Activated CD8-positive, alpha-beta T cell treated with anti-CD3 and anti-CD28 coated beads, Interleukin-2, amount 10 ng/mL, durations not matched to agents 7 days and 5 days (primary cell): ENCODE measurements around the gene ABHD14A. TPM values are rescaled to one million over a fixed set of nuclear protein-coding genes. Genes with fewer than 3 reads are reported as not detected.
"Not testable (repeated sequence)": the region's sequence is repeated elsewhere in the genome, so short reads cannot be mapped to it uniquely, and the experiment has no call there.

Source experiments
- ATAC-seq: fragments of 150-1000 bp; cut with Tn5 transposase; one replicate; pipeline ENCODE4 v1.10.0; 2021; ENCODE audit warnings: moderate library complexity
- CTCF ChIA-PET: fragments of 350-600 bp; sonication (Branson Sonifier 250); formaldehyde crosslinking; loops from one replicate; lab custom pipeline; 2021; ENCODE audit warnings: antibody characterized with exemption; lab: Charles Lee
- POLR2A ChIA-PET: fragments of 350-600 bp; sonication (Branson Sonifier 250); formaldehyde crosslinking; loops from one replicate; lab custom pipeline; 2021; ENCODE audit warnings: antibody characterized with exemption; lab: Charles Lee
- DNase-seq: peaks from one replicate; pipeline ENCODE4 v3.0.0-alpha.2; 2020
- H3K27ac Mint-ChIP-seq: one replicate; pipeline ENCODE4 v1.8.0; 2021; ENCODE audit warnings: mild to moderate bottlenecking, mixed read lengths
- H3K27me3 Mint-ChIP-seq: one replicate; pipeline ENCODE4 v1.8.0; 2021; ENCODE audit warnings: low read depth, mixed read lengths
- H3K36me3 Mint-ChIP-seq: one replicate; pipeline ENCODE4 v1.8.0; 2021; ENCODE audit warnings: low read depth, mixed read lengths
- H3K4me1 Mint-ChIP-seq: one replicate; pipeline ENCODE4 v1.8.0; 2021; ENCODE audit warnings: low read depth, mixed read lengths
- H3K4me3 Mint-ChIP-seq: one replicate; pipeline ENCODE4 v1.8.0; 2021; ENCODE audit warnings: mild to moderate bottlenecking, mixed read lengths
- H3K9me3 Mint-ChIP-seq: one replicate; pipeline ENCODE4 v1.8.0; 2022; ENCODE audit warnings: mixed read lengths; ENCODE audit not compliant: insufficient read depth
- total RNA-seq, 2 experiments: library from RNA; stranded (reverse); gene quantifications; one replicate each; pipeline ENCODE4 v1.2.3, GENCODE V29; 2021

The ABHD14A gene
- total RNA-seq = 10 to 100 TPM; 10.5 to 11.7 TPM

DNA sequence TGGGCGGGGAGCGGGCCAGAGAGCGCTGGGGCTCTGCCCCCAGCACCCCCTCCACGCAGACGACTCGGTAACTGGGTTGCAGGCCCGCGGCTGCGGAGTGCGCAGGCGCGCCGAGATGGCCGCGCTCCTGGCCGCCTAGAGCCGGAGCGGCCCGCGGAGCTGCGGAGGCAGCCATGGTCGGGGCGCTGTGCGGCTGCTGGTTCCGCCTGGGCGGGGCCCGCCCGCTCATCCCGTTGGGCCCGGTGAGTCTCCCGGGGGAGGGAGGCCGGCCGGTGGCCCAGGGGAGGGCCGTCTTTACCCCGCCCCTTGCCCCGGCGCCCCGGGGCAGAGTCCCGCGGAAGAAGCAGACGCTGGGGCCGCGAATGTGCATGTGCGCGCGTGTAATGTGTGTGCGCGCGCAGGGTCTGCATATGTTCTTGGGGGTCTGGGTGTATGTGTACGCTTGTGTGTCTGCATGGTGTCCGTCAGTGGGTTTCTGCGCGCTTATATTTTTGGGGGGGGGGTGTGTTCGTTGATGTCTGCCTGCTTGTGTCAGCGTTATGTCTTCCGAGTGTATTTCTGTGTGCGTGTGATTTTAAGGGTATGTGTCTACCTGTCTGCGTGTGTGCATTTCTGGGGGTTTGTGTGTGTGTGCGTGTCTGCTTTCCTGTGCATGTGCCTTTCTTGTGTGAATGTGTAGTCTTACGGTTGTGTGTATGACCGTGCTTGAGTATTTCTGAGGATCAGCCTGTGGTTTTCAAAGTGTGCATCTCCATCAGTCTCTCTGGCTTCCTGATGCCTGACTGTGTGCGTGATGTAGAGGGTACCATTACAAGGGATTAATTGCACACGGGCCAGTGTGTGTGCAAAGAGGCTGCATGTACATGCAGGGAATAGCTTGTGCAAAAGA, at the start of gene ABHD14A:
Gene ABHD14A (plus strand): TSS at position 102 of the 889 bp plus-strand sequence. CDS start 72 bp downstream, at position 174.
- Mint-ChIP-seq H3K27me3 (no peaks in the 10 kb centered on the region), H3K9me3 (no peaks in the 10 kb centered on the region), H3K4me1 (peaks cover 50% of the 10 kb centered on the region), H3K4me3 (peak within 1 kb of the TSS; percentile 98), H3K27ac (peak within 1 kb of the TSS; percentile 93), H3K36me3 (no peaks in the 10 kb centered on the region)
- POLR2A ChIA-PET = interaction anchor here (0.7 to 3.0 kb wide), 5 partner anchors 8 to 34 kb away, joined by 3 to 19 read pairs (median 4); partner anchors contain the start of gene ACY1
- peak; percentile 73 for DNase-seq
- CTCF ChIA-PET = interaction anchor here (0.7 to 3.4 kb wide), 7 partner anchors 8 to 32 kb away, joined by 3 to 57 read pairs (median 11); partner anchors contain the start of genes ACY1, PARP3, RPL29 and RRP9
- peak; percentile 81 for ATAC-seq

DNA sequence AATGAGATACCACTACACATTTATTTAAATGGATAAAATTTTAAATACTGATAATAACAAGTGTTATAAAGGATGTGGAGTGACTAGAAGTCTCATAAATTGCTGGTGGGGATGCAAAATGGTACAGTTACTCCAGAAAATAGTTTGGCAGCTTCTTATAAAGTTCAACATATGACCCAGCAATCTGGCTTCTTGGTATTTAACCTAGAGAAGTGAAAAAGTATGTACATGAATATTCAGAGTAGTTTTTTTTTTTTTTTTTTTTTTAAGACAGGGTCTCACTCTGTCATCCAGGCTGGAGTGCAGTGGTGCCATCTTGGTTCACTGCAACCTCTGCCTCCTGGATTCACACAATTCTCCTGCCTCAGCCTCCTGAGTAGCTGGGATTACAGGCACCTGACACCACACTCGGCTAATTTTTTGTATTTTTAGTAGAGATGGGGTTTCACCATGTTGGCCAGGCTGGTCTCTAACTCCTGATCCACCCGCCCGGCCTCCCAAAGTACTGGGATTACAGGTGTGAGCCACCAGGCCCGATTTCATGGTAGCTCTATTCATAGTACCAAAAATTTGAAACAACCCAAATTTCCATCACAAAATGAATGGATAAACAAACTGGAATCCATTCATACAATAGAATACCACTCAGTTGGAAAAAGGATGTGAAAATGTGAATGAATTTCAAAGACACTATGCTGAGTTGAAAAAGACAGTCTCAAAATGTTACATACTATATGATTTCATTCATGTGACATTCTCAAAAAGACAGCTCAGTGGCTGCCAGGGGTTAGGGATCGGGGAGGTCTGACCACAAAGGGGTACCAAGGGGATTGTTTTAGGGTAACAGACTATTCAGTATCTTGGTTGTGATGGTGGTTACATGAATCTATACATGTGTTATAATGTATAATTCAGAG, 47.5 kb upstream of the ABHD14A start:
- ChIA-PET CTCF (interaction anchor here (1.0 kb wide), 1 partner anchor 14 kb away, joined by 3 read pairs; the partner anchor contains the start of gene RRP9), POLR2A (no interaction called here)
- DNase-seq (no peak), ATAC-seq (no peak)
- Mint-ChIP-seq H3K36me3 (peaks cover 4% of the 10 kb centered on the region), H3K27ac (no peak overlapping the region), H3K4me3 (no peak overlapping the region), H3K4me1 (no peaks in the 10 kb centered on the region), H3K9me3 (no peaks in the 10 kb centered on the region), H3K27me3 (no peaks in the 10 kb centered on the region)

DNA sequence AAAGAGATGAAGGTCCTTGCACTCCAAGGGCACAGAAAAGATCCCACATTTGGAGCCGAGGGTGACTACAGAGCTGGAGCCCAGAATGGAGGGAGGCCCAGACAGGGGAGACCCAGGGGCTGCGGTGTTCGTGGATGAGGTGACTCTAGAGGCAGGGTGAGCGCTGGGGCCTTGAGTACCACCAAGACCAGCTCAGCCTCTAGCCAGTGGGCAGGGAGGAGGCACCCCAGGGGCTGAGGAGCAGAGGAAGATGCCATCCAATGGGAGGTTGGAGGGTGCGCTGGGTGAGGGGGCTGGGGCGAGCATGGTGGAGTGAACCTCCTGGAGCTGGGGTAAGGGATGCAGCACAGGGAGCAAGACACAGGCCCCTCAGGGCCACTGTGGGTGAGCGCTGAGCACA, 46.4 kb upstream of the ABHD14A start:
- H3K9me3 Mint-ChIP-seq = no peaks in the 10 kb centered on the region
- ATAC-seq = no peak
- ChIA-PET POLR2A (no interaction called here), CTCF (no interaction called here)
- H3K27ac Mint-ChIP-seq = no peak overlapping the region
- H3K36me3 Mint-ChIP-seq = peaks cover 8% of the 10 kb centered on the region
- H3K4me3 Mint-ChIP-seq = no peak overlapping the region
- H3K27me3 Mint-ChIP-seq = no peaks in the 10 kb centered on the region
- no peak for DNase-seq
- no peaks in the 10 kb centered on the region for H3K4me1 Mint-ChIP-seq

DNA sequence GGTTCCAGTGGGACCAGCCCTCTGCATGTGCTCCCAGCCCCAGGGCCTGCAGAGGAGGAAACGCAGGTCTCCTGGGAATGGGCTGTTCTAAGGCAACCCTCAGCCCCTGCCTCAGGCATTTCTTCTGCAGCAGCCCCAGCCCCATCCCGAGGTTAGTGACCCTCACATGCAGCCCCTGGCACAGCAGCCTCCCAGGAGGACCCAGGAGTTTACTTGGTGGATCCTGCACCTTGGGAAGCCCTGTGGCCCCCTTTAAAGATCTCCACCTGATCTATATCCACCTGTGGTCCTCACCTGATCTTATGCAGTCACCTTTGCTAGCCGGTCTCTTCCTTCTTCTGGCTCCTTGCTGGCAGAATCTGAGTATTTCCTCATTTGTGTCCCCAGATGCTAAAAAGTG, 45.9 kb upstream of the ABHD14A start:
- H3K27me3 Mint-ChIP-seq, POLR2A ChIA-PET, ATAC-seq, H3K9me3 Mint-ChIP-seq, H3K4me1 Mint-ChIP-seq, H3K27ac Mint-ChIP-seq, CTCF ChIA-PET, H3K4me3 Mint-ChIP-seq, DNase-seq: not testable (repeated sequence)
- peaks cover 11% of the 10 kb centered on the region for H3K36me3 Mint-ChIP-seq

DNA sequence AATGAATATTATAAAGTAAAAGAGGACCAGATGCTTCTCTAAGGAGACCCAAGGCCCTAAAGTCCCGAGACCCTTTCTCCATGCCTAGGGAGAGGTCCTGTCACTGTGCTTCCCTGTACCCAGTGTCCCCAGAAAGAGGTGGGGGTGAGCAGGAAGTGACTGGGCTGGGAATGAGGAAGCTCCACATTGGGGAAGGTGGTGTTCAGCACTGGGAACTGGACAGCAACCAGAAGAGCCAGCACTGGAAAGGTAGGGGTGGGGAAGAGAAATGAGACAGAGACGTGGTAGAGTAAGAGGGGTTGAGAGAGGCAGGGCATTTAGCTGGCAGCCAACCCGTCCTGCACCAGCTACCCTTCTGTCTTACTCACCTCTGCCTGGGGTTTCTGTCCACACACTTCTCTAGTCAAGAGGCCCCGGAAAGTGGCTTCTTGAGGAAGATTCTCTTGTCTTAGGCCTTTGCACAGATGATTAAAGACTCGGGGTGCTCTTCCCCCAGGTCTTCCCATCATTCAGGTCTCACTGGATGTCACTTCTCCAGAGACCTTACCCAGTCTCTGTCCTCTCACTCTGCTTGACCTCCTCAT, 45.4 kb upstream of the ABHD14A start:
- H3K36me3 Mint-ChIP-seq = peaks cover 12% of the 10 kb centered on the region
- H3K4me3 Mint-ChIP-seq = no peak overlapping the region
- CTCF ChIA-PET = no interaction called here
- no peak for DNase-seq
- no peaks in the 10 kb centered on the region for H3K9me3 Mint-ChIP-seq
- POLR2A ChIA-PET = no interaction called here
- no peak for ATAC-seq
- no peak overlapping the region for H3K27ac Mint-ChIP-seq
- no peaks in the 10 kb centered on the region for H3K27me3 Mint-ChIP-seq
- H3K4me1 Mint-ChIP-seq = no peaks in the 10 kb centered on the region

DNA sequence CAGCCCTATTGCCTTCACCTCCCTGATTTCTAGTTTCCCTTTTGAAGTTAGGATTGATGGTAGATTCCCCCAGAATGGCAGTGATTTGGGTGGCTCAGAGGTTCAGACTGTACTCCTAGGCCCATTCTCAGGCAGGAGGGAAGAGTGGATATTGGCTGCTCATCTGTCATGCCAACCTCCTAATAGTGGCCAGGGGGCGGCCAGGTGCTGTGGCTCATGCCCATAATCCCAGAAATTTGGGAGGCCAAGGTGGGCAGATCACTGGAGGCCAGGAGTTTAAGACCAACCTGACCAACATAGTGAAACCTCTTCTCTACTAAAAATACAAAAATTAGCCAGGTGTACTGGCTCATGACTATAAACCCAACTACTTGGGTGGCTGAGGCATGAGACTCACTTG, 44.4 kb upstream of the ABHD14A start:
- Mint-ChIP-seq H3K4me3 (no peak overlapping the region), H3K27ac (no peak overlapping the region), H3K9me3 (no peaks in the 10 kb centered on the region), H3K27me3 (no peaks in the 10 kb centered on the region), H3K4me1 (no peaks in the 10 kb centered on the region), H3K36me3 (peaks cover 16% of the 10 kb centered on the region)
- ChIA-PET CTCF (no interaction called here), POLR2A (no interaction called here)
- ATAC-seq (no peak), DNase-seq (no peak)

DNA sequence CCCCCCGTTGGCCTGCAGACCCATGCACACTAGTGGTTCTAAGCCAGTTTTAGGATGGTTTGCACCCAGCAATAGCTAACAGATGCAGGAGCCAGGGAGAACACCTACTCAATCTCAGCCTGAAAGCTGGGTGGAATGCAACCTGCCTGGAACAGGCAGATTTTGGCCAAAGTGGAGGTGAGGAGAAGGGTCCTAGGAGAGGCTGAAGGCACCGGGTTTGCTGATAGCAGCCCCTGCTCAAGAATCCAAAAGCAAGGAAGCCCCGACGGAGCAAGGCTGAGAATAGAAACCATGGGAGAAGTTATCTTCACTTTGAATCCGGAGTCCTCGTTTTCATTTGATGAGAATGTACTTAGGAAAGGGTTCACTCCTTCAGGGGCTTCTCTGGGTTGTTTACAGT, 43.1 kb upstream of the ABHD14A start:
- Mint-ChIP-seq H3K4me3 (no peak overlapping the region), H3K36me3 (peaks cover 22% of the 10 kb centered on the region), H3K27ac (no peak overlapping the region), H3K27me3 (no peaks in the 10 kb centered on the region), H3K9me3 (no peaks in the 10 kb centered on the region), H3K4me1 (no peaks in the 10 kb centered on the region)
- ATAC-seq = no peak
- ChIA-PET CTCF (interaction anchor here (0.9 to 1.5 kb wide), 2 partner anchors 10 to 11 kb away, joined by 3 to 6 read pairs; partner anchors contain the start of gene RRP9), POLR2A (no interaction called here)
- DNase-seq = no peak

DNA sequence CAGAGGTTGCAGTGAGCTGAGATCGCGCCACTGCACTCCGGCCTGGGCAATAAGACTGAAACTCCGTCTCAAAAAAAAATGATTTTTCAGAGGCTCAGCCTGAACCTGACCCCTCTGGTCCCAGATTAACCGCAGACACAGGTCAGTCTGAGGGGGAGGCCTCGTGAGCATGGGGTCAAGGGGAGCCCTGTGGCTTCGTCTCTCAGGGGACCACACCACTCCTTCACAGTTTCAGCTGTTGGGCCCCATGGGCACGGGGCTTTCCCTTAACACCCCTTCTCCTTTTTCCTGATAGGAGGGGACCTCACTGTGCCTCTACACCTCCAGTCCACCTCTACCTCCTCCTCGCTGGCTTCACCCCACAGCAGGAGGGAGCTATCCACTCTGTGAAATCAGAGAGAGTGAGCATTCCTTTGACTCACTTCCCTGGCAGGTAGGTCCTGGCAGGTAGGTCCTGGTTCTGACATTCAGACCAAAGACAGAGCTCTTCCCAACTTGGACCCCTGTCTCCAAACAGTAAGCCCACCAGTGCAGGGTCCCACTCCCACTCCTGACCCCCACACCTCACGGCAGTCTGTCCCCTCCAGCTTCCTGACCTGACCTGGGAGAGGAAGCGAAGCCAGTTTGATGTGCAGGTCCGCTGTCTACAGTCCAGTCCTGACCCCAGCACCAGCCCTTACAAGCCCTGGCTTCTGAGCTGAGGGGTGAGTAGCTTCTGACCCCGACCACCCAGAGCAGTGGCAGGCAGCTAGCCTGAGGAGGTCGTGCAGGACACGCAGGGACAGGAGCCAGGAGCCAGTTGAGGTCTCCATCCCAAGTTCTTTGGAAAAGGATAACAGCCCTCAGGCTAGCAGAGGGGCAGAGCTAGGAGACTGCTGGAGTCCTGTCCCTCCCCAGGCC, 42.1 kb upstream of the ABHD14A start:
- Mint-ChIP-seq H3K4me3 (no peak overlapping the region), H3K27me3 (no peaks in the 10 kb centered on the region), H3K27ac (no peak overlapping the region), H3K9me3 (no peaks in the 10 kb centered on the region), H3K4me1 (peaks cover 6% of the 10 kb centered on the region), H3K36me3 (peaks cover 31% of the 10 kb centered on the region)
- POLR2A ChIA-PET = no interaction called here
- no peak for ATAC-seq
- CTCF ChIA-PET = interaction anchor here (0.8 to 1.5 kb wide), 3 partner anchors 9 to 10 kb away, joined by 3 to 6 read pairs (median 3); partner anchors contain the start of gene RRP9
- DNase-seq = no peak

DNA sequence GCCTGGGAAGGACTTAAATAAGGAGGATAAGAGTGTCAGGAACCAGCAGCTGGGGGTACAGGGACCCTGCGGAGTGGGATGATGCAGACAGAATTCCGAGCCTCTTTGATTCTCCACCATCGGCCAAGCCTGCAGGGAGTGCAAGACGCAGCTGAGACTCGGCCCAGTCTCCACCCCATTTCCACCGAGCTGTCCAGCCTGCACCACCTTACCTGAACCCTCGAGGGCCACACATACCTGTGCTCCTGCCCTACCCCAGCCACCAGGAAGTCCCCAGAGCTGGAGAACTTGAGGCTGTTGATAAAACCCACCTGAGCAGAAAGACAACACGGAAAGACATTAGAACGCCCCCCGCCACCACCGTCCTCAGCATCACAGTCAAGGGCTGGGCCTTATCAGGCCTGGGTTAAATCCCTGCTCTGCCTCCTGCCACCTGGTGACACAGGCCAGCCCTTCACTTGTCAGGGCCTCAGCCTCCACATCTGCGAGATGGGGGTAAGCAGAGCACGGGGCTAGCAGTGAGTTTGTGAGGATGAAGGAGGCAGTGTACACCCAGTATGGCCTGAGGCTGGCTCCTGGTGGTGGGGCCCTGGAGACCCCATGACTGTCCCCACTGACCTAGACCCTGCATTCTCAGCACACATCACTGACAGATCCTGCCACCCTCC, 41.3 kb upstream of the ABHD14A start:
- no peaks in the 10 kb centered on the region for H3K27me3 Mint-ChIP-seq
- no peaks in the 10 kb centered on the region for H3K9me3 Mint-ChIP-seq

DNA sequence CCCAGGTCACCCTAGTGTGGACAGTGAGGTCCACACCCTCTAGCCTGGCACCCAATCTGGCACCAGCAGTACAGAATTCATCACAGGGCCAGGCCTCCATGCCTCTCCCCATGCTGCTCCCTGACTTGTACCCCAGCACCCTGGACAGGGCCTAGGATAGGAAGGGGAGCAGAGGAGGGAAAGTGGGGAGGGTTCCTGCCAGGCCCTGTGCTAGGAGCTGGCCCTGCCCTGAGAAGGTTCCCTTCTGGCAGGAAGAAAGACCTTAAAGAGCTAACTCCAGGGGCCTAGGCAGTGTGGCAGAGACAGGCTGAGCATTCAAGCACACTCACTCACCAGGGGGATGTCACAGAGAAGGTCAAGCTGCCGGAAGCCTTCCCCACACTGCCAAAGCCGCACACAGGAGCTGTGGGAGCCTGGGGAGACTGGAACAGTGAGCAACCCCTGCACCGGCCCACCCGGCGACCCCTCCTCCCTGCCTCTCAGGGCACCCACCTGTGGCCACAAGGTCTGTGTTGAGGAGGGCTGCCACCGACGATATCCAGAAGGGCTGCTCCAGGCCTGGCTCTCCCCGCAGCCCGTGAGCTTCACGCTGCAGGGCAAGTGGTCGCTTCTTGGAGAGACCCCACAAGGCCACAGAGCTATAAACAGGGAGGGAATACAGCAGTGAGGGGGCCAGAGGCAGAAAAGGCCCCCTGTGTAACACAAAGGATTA, 40.6 kb upstream of the ABHD14A start:
- ATAC-seq (no peak), DNase-seq (no peak)
- ChIA-PET POLR2A (interaction anchor here (0.7 kb wide), 1 partner anchor 48 kb away, joined by 3 read pairs; no protein-coding TSS in a partner anchor), CTCF (no interaction called here)
- Mint-ChIP-seq H3K4me1 (peaks cover 19% of the 10 kb centered on the region), H3K27me3 (no peaks in the 10 kb centered on the region), H3K36me3 (peaks cover 36% of the 10 kb centered on the region), H3K9me3 (no peaks in the 10 kb centered on the region), H3K4me3 (no peak overlapping the region), H3K27ac (no peak overlapping the region)

More for the DNA sequence above, 41.3 kb upstream of the ABHD14A start:
- POLR2A ChIA-PET = no interaction called here
- Mint-ChIP-seq H3K4me3 (no peak overlapping the region), H3K4me1 (peaks cover 15% of the 10 kb centered on the region), H3K27ac (no peak overlapping the region), H3K36me3 (peaks cover 36% of the 10 kb centered on the region)
- CTCF ChIA-PET = interaction anchor here (0.8 kb wide), 1 partner anchor 8 kb away, joined by 3 read pairs; the partner anchor contains the start of gene RRP9
- no peak for DNase-seq
- no peak for ATAC-seq
